Testis (tissue), 2 donors: ENCODE data around the gene NOL4L.

Experiments
- CTCF ChIP-seq, 3 experiments: fragments of 450-650 bp in 2 of 3; fragments of 200-600 bp in 1 of 3; sonication (generic) in 1 of 3; IDR thresholded peaks; one replicate each; pipeline ENCODE4 v1.5.1; 2016 to 2019; ENCODE audit warnings: antibody characterized with exemption in 3 of 3, mild to moderate bottlenecking in 2 of 3, moderate library complexity in 1 of 3
- POLR2A ChIP-seq: fragments of 450-650 bp; IDR thresholded peaks from one replicate; pipeline ENCODE4 v1.6.1; 2017; ENCODE audit warnings: antibody characterized with exemption, mild to moderate bottlenecking, moderate library complexity

- TF ChIP-seq CTCF (IDR thresholded peaks at IDR 0.05) (no peak), POLR2A (no peak)
Observed at GRCh38 chr20:32599783-32600340, 14.7 kb upstream of the NOL4L start.
